ENCODE data around the gene ATP5ME. TPM values are rescaled to one million over a fixed set of nuclear protein-coding genes. Genes with fewer than 3 reads are reported as not detected.
A peak's percentile ranks its signal among the peaks of the same experiment; 100 is the strongest.

The ATP5ME gene
- total RNA-seq, 1 experiment from 2014 or later: 425 TPM

DNA sequence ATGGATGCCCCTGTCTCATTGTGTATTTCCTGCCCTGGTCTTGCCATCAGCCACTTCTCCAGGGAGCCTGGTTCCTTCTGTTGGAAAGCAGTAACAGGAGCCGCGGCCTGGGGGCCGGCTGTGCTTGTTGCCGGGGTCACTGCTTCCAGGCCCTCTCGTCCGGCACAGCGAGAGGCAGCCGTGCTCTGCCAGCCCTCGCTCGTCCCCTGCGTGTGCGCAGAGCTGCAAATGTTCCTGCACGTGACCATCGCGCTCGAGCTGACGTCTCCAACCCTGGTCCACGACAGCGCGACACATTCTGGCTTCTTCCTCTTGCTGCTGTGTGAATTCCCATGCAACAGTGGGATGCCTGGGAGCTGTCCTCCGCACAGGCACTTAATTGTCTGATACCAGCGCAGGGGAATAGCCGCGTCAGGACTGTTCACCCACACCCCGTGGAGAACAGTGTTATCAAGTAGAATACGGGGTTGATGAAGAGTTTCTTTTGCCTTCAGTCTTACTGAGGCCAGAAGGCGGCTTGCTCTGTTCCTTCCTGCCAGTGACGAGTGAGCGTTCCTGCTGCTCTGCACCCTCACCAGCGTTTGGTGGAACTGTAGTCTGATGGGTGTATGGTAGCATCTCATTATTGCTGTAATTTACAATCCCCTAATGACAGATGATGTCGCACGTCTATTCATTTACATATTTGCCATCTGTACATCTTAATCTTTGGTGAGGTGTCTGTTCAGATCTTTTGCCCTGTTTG, 36.4 kb downstream of the ATP5ME start:
- Histone ChIP-seq H2BK20ac (ENCODE audit: low read depth, low read length, poor library complexity, severe bottlenecking) (no peak overlapping the region), H3K4me2 (ENCODE audit: insufficient read depth, insufficient read length, low read length) (no peak overlapping the region), H3K23me2 (ENCODE audit: insufficient read length, low read depth, low read length, poor library complexity, severe bottlenecking) (no peaks in the 10 kb centered on the region), H3T11ph (ENCODE audit: low read length) (no peak overlapping the region), H3K79me2 (ENCODE audit: insufficient read depth, low read length) (no peaks in the 10 kb centered on the region), H3K9me3 (ENCODE audit: control insufficient read depth, low read depth, low read length) (no peaks in the 10 kb centered on the region), H4K91ac (ENCODE audit: insufficient read length, low read depth, low read length) (no peak overlapping the region), H3K56ac (ENCODE audit: insufficient read length, low read depth, low read length) (no peak overlapping the region), H3K27me3 (ENCODE audit: insufficient read depth, low read length) (no peaks in the 10 kb centered on the region), H4K8ac (replicated peaks; ENCODE audit: insufficient read length, low read depth, low read length) (no peak overlapping the region), H4K20me1 (ENCODE audit: control insufficient read depth, insufficient read depth, insufficient read length) (no peaks in the 10 kb centered on the region), H3K27ac (ENCODE audit: insufficient read length, low read depth, low read length) (no peak overlapping the region), H3K9ac (ENCODE audit: extremely low read depth, insufficient read length, low read length) (no peak overlapping the region), H3K79me1 (ENCODE audit: insufficient read depth, low read depth, low read length, poor library complexity, severe bottlenecking) (no peaks in the 10 kb centered on the region), H3K14ac (ENCODE audit: insufficient read depth, low read length) (no peak overlapping the region; the same call in 1 of the 2 replicates), H3K18ac (ENCODE audit: insufficient read length, low read depth, low read length) (no peak overlapping the region), H4K5ac (ENCODE audit: insufficient read length, low read depth, low read length) (no peak overlapping the region), H2BK15ac (ENCODE audit: low read depth, low read length) (no peak overlapping the region), H2BK120ac (ENCODE audit: low read depth, low read length, poor library complexity, severe bottlenecking) (no peak overlapping the region), H3K4ac (ENCODE audit: low read depth, low read length) (no peak overlapping the region), H2AFZ (ENCODE audit: low read length) (no peak overlapping the region), H3K23ac (ENCODE audit: insufficient read length, low read depth, low read length) (no peak overlapping the region), H2BK5ac (ENCODE audit: insufficient read length, low read length) (no peak overlapping the region), H2BK12ac (ENCODE audit: insufficient read length, low read depth, low read length) (no peak overlapping the region), H2AK5ac (ENCODE audit: insufficient read length, low read length) (no peak overlapping the region), H3K4me1 (ENCODE audit: insufficient read depth, low read length) (no peaks in the 10 kb centered on the region)
- no peak overlapping the region for H3K27ac Mint-ChIP-seq
- peaks cover 11% of the 10 kb centered on the region for H3K27me3 Mint-ChIP-seq (ENCODE audit: low read depth)
- WGBS (ENCODE audit: extremely low coverage, insufficient read length, low lambda C conversion rate): no CpG with 5 or more reads among the region's 32 CpGs
- peak; percentile 14 for DNase-seq
- H3K4me3 Mint-ChIP-seq: no peak overlapping the region
- peaks cover 0 to 11% (median 4%) of the 10 kb centered on the region in 3 experiments; a peak in 5 of 7 replicates for H3K36me3 Mint-ChIP-seq (ENCODE audit: insufficient read depth in 1 of 3, low read depth in 3 of 3)
- no peaks in the 10 kb centered on the region for H3K4me1 Mint-ChIP-seq
- H3K9me3 Mint-ChIP-seq: peaks cover 16 to 19% of the 10 kb centered on the region in 2 experiments
- no peak for TF ChIP-seq CTCF (conservative IDR thresholded peaks at IDR 0.05)

All from H9 (cell line).